Uterus (tissue), 2 donors: ENCODE data around the gene EXOSC7.

Experiments
- POLR2A ChIP-seq, 2 donors: fragments of 450-650 bp; IDR thresholded peaks; one replicate each; pipeline ENCODE4 v1.6.1; 2016; ENCODE audit warnings: antibody characterized with exemption in 2 of 2, mild to moderate bottlenecking in 1 of 2, moderate library complexity in 1 of 2
- TF ChIP-seq, protein P1 (sequence below), 4 experiments: fragments of 200-600 bp in 2 of 4; fragments of 450-650 bp in 2 of 4; sonication (generic) in 2 of 4; IDR thresholded peaks; one replicate each; pipeline ENCODE4 v1.5.1; 2016 to 2019; ENCODE audit warnings: antibody characterized with exemption in 4 of 4, mild to moderate bottlenecking in 2 of 4, moderate library complexity in 1 of 4

DNA sequence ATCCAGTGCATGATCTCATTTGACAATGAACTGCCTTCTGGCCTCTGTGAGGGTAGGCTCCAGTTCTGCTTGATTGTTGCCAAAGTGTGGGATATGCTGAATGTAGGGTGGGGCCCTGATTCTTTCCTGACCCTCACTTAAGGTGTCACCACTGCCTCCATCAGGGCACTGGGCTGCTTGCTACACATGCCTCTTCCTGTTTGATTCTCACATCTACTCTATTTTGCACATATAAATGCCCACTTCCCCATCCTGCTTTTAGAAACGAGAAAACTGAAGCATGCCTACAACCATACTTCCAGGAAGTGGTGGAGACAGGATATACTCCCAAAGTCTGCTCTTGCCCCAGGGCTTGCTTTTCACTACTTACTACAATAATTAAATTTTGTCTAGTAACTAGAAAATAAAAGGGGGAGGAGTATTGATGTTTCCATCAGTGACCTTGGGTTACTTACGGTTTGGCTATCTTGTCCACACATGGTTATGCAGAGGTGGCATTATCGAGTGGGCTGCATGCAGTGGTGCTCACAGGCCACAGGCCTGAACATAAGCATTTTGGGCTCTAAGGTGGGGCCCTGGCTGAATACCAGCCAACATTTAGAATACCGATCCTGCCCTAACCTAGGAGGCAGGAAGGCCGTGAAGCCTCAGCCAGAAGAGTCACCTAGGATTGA lies 6.8 kb upstream of the EXOSC7 start:
- TF ChIP-seq, protein P1, sequence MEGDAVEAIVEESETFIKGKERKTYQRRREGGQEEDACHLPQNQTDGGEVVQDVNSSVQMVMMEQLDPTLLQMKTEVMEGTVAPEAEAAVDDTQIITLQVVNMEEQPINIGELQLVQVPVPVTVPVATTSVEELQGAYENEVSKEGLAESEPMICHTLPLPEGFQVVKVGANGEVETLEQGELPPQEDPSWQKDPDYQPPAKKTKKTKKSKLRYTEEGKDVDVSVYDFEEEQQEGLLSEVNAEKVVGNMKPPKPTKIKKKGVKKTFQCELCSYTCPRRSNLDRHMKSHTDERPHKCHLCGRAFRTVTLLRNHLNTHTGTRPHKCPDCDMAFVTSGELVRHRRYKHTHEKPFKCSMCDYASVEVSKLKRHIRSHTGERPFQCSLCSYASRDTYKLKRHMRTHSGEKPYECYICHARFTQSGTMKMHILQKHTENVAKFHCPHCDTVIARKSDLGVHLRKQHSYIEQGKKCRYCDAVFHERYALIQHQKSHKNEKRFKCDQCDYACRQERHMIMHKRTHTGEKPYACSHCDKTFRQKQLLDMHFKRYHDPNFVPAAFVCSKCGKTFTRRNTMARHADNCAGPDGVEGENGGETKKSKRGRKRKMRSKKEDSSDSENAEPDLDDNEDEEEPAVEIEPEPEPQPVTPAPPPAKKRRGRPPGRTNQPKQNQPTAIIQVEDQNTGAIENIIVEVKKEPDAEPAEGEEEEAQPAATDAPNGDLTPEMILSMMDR (IDR thresholded peaks at IDR 0.05), result no peak
- TF ChIP-seq POLR2A (IDR thresholded peaks at IDR 0.05), result no peak
